Left renal cortex interstitium (tissue), 4 donors: Measurements from ENCODE around the gene PGBD2. TPM values are rescaled to one million over a fixed set of nuclear protein-coding genes. Genes with fewer than 3 reads are reported as not detected.
"Not testable (repeated sequence)": the region's sequence is repeated elsewhere in the genome, so short reads cannot be mapped to it uniquely, and the experiment has no call there.

Source experiments
- DNase-seq, 4 donors: peaks; one replicate each; pipeline ENCODE4 v3.0.0-alpha.2; 2013; ENCODE audit warnings: low read depth in 4 of 4, low spot score in 2 of 4, missing footprints in 1 of 4
- polyA plus RNA-seq, 4 donors: library from polyadenylated mRNA; unstranded; fragments of 120-200 nt; gene quantifications; one replicate each; pipeline ENCODE4 v1.2.1, GENCODE V29; 2013; ENCODE audit not compliant: insufficient read length in 4 of 4

Gene PGBD2
- polyA plus RNA-seq, 4 donors = 10.1 to 15.0 (median 12.4) TPM

DNA sequence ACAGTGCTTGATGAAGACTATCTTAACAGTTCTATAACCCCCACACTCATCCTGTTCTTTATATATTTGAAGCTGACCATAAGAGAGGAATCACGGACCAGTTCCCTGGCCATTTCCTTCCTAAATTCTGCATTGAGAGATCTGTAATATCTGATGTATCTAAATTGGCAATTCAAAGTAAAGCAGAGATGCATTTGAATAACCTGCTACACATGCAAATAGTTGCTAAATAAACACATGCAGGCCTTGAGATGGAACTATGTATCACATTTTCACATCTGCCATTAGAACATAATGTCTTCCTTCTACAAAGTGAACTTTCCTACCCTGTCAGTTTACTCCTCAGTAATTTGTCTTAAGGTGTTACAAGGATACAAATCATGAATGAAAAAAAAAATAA is 20.4 kb upstream of the PGBD2 start:
- no peak for DNase-seq

DNA sequence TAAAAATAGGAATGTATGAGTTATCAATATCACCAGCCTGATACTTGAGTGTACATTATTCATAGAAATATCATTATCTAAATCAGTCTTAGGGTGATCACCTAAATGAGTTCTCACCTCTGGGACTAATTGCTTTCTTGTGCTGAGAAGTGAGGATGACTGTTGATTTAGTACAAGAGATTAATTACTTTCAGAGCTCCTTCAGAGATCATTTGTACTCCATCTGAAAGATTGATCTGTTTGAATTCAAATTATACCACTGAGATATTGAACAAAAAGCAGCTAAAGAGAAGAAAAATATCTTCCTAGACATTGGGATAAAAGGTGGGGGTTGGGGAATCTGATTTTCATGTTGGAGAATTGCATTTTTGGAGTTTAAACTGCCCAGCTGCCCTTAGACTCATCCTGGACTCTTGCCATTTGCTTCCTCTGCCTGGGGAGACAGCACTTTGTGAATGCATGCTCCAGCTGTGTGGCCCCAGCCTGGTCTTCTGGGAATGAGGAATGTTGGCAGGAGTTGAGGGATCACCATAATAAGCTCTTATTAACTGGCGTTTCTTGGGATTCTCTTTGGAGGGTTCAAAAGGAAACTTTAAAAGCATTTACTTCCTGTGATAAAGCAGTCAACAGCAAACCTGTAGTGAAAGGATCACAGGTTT is 19.7 kb upstream of the PGBD2 start:
- DNase-seq = no peak

DNA sequence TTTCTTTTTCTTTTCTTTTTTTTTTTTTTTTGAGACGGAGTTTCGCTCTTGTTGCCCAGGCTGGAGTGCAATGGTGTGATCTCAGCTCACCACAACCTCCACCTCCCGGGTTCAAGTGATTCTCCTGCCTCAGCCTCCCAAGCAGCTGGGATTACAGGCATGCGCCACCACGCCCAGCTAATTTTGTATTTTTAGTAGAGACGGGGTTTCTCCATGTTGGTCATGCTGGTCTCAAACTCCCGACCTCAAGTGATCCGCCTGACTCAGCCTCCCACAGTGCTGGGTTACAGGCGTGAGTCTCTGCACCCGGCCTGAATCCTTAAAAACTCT is 16.2 kb upstream of the PGBD2 start:
- not testable (repeated sequence) for DNase-seq

DNA sequence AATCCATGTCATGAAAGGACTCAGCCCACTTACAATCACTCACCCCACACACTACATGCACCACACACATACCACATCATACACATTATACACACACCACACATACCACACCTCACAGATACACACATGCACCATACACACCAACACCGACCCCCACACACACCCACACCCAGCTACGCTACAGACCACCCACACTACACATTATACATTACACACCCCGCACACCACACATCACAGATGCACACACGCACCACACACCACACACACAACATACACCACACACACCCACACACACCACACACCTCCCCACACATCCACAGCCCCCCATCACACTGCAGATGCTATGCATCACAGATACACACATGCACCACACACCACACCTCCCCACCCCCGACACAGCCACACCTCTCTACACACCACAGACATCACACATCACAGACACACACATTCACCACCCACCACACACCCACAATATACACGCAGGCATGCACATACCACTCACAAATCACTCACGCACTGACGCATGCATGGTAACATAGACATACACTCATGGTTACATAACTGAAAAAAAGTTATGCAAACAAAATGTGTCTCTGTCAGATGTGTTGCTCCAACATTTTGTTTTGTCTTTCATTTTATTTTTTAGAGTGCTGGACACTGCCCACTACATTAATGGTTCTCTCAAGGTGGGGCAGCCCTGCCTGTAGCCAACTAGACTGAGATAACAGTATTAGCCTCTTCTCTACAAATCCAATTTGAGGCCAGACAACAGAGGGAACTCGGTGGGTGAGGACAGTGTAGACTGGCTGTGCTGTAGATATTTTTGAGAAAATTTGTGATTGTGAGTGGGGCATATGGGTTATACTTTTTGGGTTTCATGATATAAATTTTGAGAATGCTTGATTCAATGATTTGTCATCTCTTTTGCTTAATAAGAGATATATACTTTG is 15.2 kb upstream of the PGBD2 start:
- no peak for DNase-seq

DNA sequence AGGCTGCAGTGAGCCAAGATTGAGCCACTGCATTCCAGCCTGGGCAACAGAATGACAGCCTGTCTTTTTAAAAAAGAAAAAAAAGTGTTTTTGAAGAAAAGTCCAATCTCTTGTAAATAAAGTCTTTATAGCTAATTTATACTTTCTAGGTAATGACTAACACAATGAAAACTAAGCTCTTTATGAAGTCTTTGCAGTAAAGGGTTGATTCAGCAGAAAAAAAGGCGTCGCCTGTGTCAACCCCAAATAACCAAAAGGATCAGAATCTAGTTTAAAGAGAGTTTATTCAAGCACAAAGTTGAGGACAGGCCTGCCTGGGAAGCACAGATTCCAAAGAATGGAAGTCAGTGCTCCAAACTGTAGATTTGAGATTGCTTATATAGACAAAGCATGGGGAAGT is 14.3 kb upstream of the PGBD2 start:
- no peak for DNase-seq

DNA sequence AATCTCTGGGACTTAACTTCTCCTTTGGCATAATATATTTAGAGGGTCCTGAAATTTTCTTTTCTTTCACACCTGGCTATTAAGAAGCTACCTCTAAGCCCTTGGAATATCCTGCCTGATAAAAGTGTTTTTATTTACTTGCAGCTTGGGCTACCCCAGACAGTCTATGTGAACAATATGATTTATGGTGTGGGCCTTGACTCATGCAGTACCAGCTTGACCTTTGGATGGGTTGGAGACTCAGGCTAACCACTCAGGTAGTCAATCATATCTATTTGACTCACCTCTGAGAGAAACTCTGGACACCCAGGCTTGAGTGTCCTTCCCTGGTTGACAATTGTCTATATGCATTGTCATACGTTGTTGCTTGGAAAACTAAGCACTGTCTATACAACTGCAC is 13.4 kb upstream of the PGBD2 start:
- no peak for DNase-seq

DNA sequence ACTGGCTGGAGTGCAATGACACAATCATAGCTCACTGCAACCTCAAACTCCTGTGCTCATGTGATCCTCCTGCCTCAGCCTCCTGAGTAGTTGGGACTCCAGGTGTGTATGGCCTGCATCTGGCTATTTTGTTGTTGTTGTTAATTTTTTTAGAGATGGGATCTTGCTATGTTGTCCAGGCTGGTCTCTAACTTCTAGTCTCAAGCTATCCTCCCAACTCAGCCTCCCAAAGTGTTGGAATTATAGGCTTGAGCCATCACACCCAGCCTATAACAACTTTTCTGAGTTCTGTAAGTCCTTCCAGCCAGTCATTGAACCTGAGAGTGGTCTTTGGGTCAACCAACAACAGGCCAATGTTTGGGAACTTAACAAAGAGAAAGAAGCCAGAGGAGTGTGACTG is 11.2 kb upstream of the PGBD2 start:
- DNase-seq = no peak

DNA sequence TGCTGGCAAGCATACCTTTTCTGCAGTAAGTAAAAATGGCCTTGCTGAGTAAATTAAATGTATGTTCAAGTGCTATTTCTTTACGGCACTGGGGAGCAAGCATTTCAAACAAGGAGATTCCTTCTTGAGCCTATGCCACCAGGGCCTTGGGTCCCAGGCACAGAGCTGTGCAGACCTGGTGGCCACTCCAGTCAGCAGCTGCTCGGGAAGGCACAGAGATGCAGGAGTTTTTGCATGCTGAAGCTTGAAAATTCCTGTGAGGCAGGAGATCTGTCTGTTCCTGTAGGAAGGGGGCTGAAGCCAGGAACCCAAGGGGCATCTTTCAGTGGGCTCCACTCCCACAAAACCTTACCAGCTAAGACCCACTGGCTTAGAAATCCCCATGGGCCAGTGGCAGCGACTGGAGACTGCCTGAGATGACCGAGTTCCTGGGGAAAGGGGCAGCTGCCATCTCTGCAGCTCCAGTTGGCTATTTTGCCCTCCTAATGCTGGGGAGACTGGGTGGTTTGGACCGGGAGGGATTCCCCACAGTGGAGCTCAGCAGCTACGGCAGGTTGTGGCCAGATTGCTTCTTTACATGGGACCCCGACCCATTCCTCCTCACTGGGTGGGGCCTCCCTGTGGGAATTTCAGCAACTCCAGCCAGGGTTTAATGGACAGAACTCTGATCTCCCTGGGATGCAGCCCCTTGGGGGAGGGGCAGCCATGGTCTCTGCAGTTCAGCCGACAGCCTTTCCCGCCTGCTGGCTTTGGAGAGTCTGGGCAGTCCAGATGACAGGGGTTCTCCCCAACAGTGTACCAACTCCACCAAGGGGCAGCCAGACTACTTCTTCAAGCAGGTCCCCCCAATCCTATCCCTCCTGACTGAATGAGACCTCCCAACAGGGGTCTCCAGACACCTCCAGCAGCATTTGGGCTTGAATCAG is 8.4 kb upstream of the PGBD2 start:
- no peak for DNase-seq

DNA sequence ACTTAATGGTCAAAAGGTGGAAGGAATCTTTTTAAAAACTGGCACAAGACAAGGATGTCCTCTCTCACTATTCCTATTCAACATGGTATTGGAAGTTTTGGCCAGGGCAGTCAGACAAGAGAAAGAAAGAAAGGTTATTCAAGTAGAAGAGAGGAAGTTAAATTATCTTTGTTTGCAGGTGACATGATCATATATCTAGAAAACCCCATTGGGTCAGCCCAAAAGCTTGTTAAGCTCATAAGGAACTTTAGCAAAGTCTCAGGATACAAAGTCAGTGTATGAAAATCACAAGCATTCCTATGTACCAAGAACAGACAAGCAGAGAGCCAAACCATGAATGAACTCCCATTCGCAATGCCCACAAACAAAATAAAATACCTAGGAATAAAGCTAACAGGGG is 5.4 kb upstream of the PGBD2 start:
- no peak for DNase-seq

DNA sequence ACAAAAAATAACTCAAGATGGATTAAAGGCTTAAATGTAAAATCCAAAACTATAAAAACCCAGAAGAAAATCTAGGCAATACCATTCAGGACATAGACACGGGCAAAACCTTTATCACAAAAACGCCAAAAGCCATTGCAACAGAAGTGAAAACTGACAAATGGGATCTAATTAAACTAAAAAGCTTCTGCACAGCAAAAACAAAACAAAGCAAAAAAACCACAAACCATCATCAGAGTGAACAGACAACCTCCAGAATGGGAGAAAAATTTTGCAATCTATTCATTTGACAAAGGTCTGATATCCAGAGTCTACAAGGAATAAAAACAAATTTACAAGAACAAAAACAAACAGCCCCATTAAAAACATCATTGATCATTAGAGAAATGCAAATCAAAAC is 4.5 kb upstream of the PGBD2 start:
- DNase-seq = no peak

DNA sequence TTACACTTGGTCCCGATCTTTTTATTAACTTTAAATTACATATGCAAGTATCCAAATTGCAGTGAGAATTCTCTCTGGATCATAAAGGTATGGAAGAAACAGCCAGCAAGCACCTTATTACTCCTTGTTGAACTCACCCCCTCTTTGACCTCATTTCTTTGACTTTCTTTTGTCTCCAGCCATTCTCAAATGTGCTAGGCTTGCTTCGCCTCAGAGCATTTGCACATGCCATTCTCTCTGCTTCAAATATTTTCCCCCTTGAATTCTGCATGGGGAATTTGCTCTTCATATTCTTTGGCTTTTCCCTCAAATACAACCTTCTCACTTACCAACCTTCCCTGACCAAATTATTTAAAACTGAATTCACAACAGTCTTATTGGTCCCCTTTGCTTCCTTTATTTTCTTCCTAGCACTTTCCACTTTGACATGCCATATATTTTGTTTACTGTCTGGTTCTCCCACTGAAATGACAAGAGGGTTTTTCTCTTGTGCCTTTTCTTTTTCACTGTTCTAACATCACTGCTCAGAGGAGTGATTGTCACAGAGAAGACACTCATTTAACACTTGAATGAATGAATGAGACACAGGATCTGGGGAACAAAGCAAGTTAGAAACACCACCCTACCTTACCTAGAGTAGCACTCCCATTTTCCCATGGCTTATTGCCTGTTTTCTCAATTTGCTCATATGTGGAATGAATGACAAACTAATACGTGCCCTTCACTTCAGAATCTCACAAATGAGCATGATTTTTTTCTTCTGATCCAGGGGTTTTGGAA is 1.4 kb upstream of the PGBD2 start:
- DNase-seq = no peak

DNA sequence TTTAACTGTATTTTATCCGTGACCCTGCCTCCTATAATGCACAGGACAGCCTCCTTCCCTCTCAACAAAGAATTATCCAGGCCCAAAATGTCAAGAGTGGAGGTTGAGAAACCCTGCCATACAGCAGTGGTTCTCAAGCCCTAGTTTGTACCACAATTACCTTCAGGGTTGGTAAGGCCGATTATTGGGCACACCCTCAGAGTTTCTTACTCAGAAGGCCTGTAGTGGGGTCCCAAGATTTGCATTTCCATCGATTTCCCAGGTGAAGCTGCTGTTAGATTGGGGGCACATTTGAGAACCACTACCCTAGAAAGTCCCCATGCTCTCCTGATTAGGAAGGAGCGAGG is 400 bp upstream of the PGBD2 start:
- no peak for DNase-seq

DNA sequence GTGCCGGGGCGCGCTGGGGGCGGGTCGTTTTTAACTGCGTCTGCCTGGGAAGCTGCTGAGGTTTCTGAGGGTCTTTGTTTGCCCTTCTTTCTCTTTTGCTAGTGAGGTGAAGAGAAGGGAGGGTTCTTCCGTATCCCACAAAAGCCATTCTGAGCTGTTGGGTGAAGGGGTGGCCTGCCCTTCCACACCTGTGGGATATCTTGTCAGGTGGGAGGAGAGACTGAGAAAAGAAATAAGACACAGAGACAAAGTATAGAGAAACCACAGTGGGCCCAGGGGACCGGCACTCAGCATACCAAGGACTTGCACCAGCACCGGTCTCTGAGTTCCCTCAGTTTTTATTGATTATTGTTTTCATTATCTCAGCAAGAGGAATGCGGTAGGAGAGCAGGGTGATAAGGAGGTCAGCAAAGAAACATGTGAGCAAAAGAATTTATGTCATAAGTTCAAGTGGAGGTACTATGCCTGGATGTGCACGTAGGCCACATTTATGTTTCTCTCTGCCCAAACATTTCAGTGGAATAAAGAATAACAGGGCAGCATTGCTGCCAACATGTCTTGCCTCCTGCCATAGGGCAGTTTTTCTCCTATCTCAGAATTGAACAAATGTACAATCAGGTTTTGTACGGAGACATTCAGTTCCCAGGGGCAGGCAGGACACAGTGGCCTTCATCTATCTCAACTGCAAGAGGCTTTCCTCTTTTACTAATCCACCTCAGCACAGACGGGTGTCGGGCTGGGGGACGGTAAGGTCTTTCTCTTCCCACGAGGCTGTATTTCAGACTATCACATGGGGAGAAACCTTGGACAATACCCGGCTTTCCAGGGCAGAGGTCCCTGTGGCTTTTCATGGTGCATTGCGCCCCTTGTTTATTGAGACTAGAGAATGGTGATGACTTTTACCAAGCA is 972 bp downstream of the PGBD2 start:
- peak in 1 of 4 donors; percentile 75 for DNase-seq

DNA sequence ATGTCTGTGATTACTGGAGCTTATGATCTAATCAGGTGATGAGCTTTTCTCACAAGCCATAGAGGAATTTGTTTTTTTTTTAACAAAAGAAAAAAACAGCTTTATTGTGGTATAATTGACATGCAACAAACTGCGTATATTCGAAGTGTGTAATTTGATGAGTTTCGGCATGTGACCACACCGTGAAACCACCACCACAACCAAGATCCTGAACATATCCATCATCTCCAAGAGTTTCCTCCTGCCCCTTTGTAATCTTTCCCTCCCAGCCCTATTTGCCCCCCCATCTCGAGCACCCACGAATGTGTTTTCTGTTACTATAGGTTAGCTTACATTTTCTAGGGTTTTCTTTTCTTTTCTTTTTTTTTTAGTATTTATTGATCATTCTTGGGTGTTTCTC is 4.7 kb downstream of the PGBD2 start:
- DNase-seq = no peak

DNA sequence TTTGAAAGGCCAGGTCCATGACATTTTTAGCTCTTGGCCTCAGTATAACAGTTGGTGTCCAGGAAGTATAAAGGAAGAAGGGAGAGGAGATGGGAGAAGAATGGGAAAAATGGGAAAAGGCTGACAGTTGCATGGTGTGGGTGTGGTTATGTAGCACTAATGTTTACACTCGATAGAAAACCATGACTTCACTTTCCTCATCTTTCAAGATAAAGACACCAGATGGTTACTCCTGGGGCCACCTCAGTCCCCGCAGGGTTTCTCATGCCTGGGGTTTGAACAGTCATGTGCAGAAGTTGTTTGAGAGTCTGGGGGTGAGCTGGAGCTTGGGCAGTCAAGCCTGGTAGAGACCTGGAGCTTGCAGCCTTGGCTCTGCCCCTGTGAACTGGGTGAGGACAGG is 7.9 kb downstream of the PGBD2 start:
- DNase-seq = no peak

DNA sequence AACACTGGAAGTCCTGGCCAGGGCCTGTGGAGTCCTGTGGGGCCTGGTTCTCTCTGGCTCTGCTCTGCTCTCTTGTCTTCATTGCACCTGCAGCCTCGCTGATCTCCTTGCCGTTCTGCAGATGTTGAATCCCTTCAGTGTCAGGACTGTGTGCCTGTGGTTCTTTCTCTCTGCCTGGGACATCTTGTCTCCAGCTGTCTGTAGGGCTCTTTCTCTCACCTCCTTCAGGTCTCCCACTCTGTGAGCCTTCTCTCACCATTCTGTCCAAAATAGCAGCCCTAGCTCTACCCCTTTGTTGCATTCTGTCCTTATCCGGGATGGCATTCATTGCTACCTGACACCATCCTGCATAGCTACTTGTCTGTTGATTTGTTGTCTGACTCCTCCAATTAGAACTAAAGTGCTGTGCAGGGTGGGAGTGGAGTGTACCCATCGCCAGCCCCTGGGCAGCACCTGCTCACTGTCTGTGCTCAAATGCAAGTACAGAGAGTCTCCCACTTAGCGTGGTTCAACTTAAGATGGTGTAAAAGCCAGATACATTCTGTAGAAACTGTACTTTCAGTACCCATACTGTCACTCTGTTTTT is 8.9 kb downstream of the PGBD2 start:
- DNase-seq = no peak

DNA sequence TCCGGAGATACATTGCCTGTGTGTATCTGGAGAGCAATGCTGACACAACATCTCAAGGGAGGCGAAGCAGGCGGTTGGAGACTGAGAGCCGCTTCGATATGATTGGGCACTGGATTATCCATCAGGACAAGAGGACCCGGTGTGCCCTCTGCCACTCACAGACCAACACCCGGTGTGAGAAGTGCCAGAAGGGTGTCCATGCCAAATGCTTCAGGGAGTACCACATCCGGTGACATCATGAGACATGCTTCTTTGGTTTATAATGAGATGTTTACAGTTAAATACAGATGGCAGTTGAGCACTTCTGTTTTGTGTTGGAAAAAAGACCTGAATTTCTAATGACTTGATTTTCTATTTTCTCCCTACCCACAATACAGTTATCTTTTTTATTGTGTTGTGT is 12.1 kb downstream of the PGBD2 start:
- no peak for DNase-seq

DNA sequence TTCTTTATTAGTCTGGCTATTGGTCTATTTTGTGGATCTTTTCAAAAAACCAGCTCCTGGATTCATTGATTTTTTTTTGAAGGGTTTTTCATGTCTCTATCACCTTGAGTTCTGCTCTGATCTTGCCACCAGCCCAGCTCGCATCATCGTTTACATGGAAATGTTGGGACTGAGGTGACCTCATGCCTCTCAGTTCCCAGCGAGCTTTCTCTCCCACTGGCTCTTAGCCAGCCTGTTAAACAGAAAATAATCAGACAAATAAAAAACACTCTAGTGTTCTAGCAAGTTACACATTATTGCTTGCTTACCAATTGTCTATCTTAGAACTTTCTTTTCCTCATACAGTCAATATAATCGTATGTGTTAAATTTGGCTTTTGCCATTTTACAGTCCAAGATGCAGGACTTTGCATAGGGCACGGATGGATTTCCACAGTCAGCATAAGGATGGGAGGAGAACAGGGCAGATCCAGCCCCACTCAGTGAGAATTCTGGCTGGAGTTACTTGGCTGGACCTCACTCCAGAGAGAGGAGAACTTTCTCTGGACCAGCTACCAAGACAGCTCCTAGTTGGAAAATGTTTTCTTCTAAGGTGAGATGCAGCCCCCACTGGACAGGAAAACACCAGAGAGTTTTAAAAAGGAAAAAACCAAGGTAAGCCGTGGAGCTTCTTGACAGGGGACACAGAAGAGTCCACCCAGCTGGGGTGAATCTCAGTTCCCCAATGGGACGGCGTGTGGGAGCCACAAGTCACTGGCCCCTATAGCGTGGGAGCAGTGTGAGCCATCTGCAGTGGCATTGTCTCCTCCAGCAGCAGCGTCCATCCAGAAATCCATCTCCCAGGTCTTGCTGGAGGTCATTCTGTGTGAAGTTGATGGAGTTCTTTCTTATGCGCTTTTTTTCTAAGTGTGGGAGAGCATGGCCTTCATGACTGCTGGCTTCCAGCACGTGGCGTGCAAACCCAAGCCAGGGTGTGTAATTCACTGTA is 17.6 kb downstream of the PGBD2 start:
- no peak for DNase-seq
